ENCODE results near the gene CMBL.
"Not testable (repeated sequence)": the region's sequence is repeated elsewhere in the genome, so short reads cannot be mapped to it uniquely, and the experiment has no call there.

CMBL gene

GRCh38 chr5:10310066-10310779 lies 2.5 kb upstream of the CMBL start:
- DNase-seq = no peak

DNA sequence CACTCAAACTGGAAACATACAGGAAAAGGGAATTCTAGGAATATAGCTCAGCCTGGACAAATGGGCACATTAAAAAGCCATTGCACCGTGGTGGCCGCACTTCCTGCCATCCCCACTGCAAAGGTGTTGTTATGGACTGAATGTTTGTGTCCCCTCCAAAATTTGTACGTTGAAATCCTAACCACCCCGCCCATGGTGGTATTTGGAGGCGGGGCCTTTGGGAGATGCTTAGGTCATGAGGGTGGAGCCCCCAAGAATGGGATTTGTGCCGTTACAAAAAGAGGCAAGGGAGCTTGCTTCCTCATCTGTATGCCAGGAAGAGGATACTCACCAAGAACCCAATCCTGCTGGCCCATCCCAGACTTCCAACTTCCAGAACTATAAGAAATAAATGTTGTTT lies 1.1 kb upstream of the CMBL start:
- DNase-seq = no peak

GRCh38 chr5:10306806-10307205 lies 896 bp downstream of the CMBL start:
- no peak for DNase-seq

GRCh38 chr5:10306114-10306513 lies 1.6 kb downstream of the CMBL start:
- no peak for DNase-seq

- no peak for DNase-seq
These were observed 2.8 kb downstream of the CMBL start for GRCh38 chr5:10304932-10305331.

GRCh38 chr5:10303699-10304170 lies 4.0 kb downstream of the CMBL start:
- no peak for DNase-seq

DNA sequence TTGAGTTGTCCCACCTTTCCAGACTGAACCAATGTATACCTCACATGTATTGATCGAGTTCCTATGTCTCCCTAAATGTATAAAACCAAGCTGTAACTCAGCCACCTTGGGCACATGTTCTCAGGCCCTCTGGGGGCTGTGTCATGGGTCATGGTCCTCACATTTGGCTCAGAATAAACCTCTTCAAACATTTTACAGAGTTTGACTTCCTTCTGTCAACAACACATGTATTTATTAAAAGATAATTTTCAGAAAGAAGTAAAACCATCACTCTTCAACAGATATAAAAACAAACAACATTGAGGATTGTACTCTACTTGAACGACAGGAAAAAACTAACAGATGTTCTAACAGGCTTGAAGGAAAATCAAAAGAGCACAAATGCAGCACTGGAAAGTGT lies 4.5 kb downstream of the CMBL start:
- DNase-seq = no peak

DNA sequence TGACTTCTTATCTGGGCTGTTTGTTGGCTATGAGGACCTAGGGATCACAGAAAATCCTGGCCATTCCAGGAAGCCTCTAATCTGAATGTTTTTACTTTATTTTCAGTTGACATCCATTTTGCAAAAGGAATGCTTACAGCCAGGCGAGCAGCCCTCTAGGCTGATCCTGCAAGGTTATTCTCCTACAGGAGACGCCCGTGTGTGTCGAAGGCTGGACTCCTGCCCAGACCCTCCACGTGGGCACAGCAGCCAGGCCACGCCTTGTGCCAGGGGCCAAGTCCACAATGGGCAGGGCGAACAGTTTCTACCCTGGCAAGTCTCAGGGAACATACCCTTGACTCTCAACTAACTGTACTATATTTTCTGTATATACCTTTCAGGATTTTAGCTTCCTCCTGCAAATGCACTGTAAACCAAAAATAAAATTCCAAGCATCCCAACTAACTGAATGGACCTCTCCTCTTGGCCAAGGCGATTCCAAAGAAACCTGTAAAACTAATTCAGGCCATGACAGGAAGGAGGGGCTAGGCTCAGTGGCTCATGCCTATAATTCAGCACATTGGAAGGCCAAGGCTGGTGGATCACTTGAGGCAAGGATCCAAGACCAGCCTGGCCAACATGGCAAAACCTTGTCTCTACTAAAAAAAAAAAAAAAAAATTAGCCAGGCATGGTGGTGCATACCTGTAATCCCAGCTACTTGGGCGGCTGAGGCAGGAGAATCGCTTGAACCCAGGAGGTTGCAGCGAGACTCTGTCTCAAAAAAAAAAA lies 5.7 kb downstream of the CMBL start:
- DNase-seq = no peak

DNA sequence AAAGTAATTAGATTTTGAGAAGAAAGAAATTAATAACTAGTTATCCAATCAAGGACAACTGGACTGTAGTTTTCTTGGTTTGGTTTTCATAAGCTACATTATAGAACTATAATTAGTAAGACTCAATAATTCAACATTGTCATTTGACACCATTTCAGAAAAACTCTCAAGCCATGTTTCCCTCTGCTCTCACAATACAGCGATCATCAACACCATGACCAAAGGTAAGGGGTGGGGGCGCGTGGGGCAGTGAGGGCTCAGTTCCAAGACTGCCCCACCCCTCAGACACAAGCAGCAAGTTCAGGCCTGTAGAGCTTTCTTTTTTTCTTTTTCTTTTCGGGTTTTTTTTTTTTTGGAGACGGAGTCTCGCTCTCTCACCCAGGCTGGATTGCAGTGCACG lies 6.4 kb downstream of the CMBL start:
- no peak for DNase-seq

DNA sequence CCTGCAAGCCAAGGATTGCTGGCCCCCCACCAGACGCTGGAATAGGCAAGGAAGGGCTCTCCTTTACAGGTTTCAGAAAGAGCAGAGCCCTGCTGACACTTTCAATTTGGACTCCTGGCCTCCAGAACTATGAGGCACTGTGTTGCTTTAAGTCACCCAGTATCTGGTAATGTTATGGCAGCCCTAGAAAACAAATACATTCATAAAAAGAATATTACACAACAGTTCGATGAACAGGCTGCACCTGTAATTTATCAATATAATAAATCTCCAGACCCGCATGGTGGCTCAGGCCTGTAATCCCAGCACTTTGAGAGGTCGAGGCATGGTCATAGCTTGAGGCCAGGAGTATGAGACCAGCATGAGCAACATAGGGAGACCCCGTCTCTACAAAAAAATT lies 7.5 kb downstream of the CMBL start:
- DNase-seq = no peak

- no peak for DNase-seq
These were observed 10.0 kb downstream of the CMBL start for GRCh38 chr5:10297646-10298204.

DNA sequence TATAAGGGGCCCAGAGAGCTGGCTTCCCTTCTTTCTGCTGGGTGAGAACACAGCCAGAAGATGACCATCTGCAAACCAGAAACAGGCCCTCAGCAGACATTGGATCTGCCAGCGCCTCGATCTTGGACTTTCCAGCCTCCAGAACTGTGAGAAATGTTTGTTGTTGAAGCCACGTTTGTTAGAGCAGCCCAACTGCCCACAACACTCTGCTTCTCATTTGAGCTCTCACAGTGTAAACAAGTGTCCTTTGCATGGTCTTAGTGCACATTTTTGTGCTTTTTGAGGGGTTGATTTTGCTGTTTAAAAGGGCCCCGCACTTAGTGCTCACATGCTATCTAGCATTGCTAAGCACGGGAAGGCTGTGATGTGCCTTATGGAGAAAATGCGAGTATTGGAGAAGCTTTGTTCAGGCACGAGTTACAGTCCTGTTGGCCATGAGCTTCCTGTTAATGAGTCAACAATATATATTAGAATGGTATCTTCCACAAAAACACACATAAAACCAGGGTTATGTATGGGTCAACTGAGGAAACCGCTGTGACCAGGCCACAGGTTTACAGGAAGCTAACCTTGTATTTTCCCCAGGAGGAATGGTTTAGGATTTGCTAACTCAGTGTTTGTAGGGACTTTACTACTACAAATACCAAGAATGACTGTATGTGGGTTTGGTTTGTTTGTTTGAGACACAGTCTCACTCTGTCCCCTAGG lies 11.9 kb downstream of the CMBL start:
- no peak for DNase-seq

- no peak for DNase-seq
These were observed 13.6 kb downstream of the CMBL start for GRCh38 chr5:10293907-10294662.

GRCh38 chr5:10291692-10292339 lies 15.9 kb downstream of the CMBL start:
- DNase-seq = no peak

DNA sequence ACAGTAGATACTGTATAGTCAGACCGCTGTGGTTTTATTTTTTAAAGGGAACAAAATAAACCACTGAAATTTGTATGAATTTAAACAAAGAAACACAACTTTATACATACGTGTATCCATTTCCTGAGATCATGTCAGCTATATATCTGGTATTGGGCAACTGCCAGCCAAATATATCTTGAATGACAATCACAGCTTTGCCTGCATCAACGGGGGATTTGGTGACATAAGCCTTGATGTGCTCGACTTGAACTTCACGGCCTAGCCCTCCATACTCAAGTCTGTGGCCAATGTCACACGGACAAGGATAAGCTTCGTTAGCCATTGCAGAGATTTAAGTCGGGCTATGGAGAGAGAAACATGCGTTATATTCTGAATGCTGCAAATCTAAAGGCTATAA lies 17.3 kb downstream of the CMBL start:
- no peak for DNase-seq

DNA sequence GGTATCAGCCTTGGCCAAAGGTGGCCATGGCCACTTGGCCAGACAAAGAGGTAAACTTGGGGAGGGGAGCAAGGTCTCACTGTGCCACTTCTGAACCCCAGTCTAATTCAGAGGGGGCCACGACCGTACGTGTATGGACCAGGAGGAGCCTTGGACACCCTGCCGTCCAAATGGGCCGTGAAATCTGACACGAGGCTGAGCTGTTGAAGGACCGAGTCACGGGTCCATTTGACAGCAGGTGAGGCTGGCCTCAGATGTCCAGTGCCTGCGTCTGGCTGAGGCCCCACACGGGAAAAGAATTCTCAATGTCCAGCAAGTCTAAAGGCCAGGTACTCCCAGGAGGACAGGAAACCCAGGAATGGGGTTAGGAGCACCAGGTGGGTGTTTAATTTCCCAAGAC lies 17.7 kb downstream of the CMBL start:
- DNase-seq = no peak

- no peak for DNase-seq
These were observed 18.3 kb downstream of the CMBL start for GRCh38 chr5:10289353-10289752.

GRCh38 chr5:10288592-10289219 lies 19.0 kb downstream of the CMBL start:
- DNase-seq = no peak

DNA sequence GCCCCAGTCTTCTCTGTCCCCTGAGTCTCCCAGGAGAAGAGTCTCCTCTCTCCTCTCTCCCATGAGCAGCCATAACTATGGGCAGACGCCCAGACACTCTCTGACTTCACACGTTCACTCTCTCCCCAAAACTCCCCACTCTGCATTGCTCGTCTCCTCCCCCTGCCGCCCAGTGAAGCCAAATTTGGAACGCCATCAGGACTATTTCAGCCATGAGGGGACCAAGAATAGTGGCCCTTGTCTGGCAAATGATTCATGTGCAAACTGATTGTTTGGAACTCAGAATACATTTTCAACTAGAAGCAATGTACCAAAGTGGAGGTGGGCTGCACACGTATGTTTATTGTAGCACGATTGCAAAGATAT lies 20.9 kb downstream of the CMBL start:
- DNase-seq = no peak

- DNase-seq = no peak
These were observed 21.4 kb downstream of the CMBL start for GRCh38 chr5:10286162-10286861.

- not testable (repeated sequence) for DNase-seq
These were observed 22.3 kb downstream of the CMBL start for GRCh38 chr5:10285362-10285761.

Data from effector CD8-positive, alpha-beta T cell (primary cell).